ENCODE measurements around the gene ERGIC1.

Gene ERGIC1

DNA sequence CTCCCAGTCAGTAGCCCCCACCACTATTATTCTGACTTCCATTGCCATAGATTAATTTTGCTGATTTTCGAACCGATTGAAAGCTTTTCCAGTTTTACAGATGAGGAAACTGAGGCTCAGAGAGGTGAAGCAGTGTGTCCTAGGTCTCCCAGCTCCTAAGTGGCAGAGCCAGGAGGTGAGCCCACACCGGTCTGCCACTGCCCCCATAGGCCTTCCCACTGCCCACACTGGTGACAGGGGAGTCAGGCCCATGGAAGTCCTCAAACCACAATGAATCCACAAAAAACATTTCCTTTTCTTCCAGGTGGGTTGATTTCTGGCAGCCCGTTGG, 70.2 kb downstream of the ERGIC1 start:
- DNase-seq: no peak

GRCh38 chr5:172904643-172905345, 70.7 kb downstream of the ERGIC1 start:
- no peak for DNase-seq

- DNase-seq: no peak
Observed at GRCh38 chr5:172905346-172906140, 71.5 kb downstream of the ERGIC1 start.

DNA sequence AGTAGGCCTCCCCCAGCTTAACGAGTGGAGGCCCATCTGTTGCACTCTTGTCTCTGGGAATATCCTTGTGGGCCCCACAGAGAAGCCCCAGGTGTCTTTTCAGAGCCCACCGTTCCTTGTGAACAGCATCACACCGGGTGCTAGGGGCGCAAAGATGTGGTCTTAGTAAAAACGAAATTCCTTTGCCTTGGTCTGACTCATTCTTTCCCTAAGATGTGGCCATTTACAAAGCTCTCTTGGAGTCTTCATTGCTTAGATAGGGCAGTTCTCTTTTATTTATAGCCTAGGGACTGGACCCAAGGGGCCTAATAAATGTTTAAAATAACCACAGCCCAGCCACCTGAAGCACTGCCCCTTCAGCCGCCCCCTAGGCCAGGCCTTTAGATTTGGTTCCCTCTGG, 72.4 kb downstream of the ERGIC1 start:
- DNase-seq: no peak

GRCh38 chr5:172906888-172907287, 72.8 kb downstream of the ERGIC1 start:
- no peak for DNase-seq

- DNase-seq: no peak
Observed at GRCh38 chr5:172907657-172908056, 73.6 kb downstream of the ERGIC1 start.

DNA sequence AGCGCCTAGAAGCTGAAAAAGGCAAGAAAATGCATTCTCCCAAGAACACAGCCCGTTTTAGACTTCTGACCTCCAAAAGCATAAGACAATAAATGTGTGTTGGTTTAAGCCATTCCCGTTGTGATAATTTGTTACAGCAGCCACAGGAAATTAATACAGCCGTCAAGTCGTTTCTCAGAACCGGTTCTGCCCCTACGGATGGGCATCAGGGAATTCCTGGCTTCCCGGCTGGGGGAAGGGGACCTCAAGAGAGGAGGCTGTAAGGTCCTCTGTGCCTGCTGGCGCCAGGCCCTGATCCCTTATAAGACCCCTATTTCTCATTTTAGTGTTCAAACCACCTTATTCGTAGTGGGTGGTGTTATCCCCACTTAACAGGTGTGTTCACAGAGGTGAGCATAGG, 74.6 kb downstream of the ERGIC1 start:
- no peak for DNase-seq

DNA sequence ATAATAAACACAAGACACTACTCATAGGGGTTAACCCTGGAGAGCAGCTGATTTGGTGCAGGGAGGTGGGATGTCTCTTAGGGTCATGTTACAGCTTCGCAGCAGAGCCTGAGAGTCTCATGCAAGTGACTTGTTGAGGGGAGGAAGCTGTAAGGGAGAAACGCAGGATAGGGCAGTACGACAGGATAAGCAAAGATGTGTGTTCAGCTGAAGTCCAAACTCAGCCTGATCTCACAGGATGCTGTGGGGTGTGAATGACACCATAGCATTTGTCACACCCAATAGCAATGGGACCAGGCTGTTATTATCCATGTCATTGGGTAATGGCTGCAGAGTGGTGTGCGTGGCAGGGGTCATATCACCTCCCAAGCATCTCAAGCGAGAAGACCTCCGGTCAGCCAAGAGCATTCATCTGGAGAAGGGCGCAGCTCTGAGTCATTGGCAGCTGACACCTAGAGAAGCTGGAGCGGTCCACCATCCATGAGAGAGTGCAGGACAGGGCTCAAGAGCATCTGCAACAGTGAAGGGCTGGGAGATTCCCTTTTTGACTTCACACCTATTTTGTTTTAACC, 76.0 kb downstream of the ERGIC1 start:
- DNase-seq: no peak

DNA sequence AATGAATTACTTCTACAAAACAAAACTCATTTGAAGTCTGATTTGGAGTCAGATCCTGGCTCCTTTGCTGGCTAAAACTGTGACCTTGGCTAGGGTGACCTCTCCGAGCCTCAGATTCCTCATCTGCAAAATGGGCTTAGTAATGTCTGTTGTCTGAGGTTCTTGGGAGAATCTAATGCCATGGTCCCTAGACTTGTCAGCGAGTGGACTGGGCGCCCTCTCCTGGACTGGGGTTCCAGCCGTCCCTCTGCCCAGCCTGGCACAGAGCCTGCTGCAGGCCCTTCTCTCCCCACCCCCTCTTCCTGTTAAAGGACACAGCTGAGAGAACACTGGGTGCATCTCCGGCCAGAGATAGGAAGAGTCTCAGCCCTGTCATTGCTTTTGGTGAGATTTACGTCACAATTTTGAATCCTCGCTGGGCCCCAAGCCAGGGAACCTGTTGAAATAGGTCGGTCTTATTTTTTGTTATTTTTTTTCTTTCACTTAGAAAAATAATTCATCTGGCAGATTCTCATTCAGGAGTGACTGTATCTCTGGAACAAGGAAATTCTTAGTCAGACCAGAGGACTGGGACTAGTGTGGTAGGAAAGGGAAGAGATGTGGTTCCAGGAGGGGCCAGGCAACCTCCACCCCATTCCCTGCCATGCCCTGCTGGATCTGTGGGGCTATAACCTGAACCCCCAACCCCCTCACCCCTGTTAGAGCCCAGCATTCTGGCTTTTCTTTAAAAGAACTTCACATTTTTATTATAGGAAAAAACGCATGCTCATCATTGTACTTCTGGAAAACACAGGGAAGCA, 77.0 kb downstream of the ERGIC1 start:
- no peak for DNase-seq

GRCh38 chr5:172911628-172911880, 77.5 kb downstream of the ERGIC1 start:
- no peak for DNase-seq

DNA sequence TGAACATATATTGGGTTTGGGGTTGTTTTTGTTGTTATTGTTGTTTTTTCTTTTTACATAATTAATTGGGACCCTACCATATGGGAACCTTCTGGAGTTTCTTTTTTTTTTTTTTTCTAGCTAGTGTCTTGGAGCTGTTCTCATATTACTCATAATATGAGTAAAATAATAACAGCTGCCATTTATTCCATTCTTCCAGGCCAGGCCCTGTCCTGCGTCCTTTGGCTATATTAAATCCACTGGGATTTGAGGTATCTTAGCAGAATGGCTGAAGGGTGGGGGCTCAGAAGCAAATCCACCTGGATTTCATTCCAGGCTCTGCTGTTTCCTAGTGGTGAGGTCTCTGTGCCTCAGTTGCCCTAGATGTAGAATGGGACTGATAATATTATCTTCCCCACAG, 77.9 kb downstream of the ERGIC1 start:
- DNase-seq: no peak

GRCh38 chr5:172913117-172913850, 79.2 kb downstream of the ERGIC1 start:
- no peak for DNase-seq

- DNase-seq: no peak
Observed at GRCh38 chr5:172915514-172915913, 81.5 kb downstream of the ERGIC1 start.

- no peak for DNase-seq
Observed at GRCh38 chr5:172918421-172919371, 84.6 kb downstream of the ERGIC1 start.

DNA sequence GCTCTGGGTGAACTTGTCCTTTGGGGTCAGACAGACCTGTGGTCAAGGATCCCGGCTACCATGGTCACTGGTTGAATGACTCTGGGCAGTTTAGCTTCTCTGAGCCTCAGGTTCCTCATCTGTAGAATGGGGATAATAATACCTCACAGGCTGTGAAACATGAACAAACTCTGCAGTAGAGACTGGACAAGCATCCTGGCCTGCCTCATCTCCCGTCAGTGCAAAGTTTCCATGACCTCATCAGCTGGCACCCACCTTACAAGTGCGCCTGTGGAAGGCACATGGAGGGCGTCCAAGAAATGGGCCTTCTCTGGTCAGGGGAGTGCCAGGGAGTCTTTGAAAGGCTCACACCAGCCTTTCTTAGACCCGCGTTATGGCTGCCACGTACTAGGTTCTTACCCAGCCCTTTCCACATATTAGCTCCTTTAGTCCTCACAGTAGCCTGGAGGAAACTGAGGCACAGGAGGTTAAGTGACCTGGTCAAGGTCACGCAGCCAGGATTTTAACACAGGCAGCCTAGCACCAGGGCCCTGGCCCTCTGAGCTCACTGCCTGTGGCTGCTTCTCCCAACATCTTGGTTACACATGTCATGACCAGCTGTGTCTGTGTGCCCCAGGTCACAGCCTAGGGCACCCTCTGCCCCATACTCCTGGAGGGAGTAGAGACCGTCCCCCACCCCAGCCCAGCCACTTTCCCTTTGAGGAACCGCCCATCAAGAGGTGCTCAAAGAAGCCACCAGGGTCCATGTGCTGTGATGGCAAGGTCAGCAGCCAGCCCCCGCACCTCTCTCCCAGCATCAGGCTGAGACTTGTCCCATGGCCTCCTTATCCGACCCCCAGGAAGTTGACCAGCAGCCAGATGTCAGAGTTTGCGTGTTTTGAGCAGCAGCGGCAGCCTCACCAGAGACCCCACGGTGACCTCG, 85.7 kb downstream of the ERGIC1 start:
- DNase-seq: no peak

DNA sequence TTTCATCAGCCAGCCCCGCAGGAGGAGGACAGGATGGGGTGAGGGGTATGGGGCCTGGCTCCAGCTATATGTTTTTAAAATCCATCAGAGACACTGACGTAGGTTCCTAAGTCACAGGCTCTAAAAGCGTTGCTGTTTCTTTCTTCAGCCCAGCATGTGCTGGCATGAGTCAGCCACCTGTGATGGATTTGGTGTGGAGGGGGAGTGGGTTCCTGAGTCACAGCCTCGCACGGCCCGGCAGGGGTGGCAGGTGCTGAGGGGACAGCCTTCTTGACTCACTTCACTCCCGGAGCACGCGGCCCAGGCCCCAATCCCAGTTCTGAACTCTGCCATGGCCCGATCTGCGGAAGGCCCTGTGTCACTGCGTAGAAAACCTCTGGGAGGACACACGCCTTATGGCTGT, 86.4 kb downstream of the ERGIC1 start:
- DNase-seq: no peak

- DNase-seq: no peak
Observed at GRCh38 chr5:172920995-172921394, 86.9 kb downstream of the ERGIC1 start.

- no peak for DNase-seq
Observed at GRCh38 chr5:172921906-172922305, 87.9 kb downstream of the ERGIC1 start.

DNA sequence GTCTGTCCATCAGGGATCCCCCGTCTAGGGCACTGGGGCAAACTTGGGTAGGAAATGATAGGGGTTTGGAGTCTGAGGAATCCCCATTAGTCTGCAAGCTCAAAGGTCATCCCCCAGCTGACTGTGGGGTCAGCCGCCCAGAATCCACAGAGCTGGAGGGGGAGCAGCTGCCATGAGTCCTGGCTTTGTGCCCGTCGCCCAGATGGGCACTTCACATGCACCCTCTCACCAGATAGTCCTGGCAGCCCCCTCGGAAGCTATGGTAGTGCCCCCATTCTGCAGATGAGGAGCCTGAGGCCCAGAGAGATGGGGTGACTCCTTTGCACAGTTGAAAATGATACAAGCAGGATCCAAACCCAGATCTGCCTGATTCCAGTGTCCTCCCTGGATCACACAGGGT, 89.5 kb downstream of the ERGIC1 start:
- DNase-seq: no peak

DNA sequence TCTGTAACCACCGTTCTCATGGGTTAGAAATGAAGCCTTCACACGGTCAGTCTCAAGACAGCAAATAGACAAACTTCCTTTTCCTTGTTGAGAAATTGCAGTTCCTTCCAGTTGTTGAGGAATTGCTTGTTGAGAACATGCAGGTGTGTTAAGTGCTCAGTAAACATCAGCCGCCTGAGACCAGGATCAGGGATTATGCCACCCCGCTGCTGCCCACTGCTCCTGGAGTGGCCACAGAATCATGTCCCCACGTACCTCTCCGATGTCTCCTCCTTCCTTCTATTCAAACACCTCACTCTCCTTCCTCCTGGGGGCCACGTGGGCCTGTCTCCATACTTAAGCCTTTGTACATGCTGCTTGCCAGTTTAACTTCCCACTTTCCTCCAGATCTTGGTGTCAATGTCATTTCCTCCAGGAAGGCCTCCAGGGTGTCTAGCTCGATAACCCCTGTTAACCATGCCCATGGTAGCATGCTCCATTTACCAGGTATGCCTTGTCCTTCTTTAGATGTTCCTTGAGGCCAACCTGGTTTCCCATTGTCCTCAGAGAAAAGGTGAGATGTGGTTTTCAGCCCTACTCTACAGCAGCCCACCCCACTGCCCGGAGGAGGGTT, 91.4 kb downstream of the ERGIC1 start:
- DNase-seq: no peak
